Measurements from ENCODE around the gene FBXO41.

The FBXO41 gene

DNA sequence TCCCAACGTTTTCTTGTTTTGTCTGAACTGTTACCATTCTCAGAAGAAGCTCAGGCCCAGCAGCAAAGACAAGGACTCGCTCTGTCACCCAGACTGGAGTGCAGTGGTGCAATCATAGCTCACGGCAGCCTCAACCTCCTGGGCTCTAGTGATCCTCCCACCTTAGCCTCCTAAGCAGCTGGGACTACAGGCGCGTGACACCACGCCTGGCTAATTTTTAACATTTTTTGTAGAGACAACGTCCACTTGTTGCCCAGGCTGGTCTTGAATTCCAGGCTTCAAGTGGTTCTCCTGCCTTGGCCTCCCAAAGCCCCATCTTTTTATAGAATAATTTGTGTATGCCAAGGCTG, 72.2 kb downstream of the FBXO41 start:
- CTCF ChIA-PET = interaction anchor here (0.6 to 4.3 kb wide), 38 partner anchors 9 to 348 kb away, joined by 3 to 37 read pairs (median 5); partner anchors contain the start of genes CCT7, NOTO, PRADC1 and SPR
- H3K4me3 ChIP-seq (ENCODE audit: low read depth, low read length) = no peak overlapping the region
- no peaks in the 10 kb centered on the region for H3K9me3 ChIP-seq (ENCODE audit: control insufficient read depth, insufficient read depth, low read depth, low read length)
- no peaks in the 10 kb centered on the region for H3K4me1 ChIP-seq (ENCODE audit: control insufficient read depth, insufficient read depth, low read length)
- no peak overlapping the region for H3K27ac ChIP-seq (ENCODE audit: extremely low read depth, low read depth, low read length)
- POLR2A ChIA-PET = interaction anchor here (0.6 to 2.0 kb wide), 3 partner anchors 12 to 22 kb away, joined by 3 to 32 read pairs (median 4); partner anchors contain the start of genes CCT7 and PRADC1
- TF ChIP-seq SCRT2 (tag by site-specific recombination; IDR thresholded peaks at IDR 0.05) = peak; percentile 52; the same call in 1 of the 2 replicates
- TF ChIP-seq, protein P1, sequence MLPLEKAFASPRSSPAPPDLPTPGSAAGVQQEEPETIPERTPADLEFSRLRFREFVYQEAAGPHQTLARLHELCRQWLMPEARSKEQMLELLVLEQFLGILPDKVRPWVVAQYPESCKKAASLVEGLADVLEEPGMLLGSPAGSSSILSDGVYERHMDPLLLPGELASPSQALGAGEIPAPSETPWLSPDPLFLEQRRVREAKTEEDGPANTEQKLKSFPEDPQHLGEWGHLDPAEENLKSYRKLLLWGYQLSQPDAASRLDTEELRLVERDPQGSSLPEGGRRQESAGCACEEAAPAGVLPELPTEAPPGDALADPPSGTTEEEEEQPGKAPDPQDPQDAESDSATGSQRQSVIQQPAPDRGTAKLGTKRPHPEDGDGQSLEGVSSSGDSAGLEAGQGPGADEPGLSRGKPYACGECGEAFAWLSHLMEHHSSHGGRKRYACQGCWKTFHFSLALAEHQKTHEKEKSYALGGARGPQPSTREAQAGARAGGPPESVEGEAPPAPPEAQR (tag by site-specific recombination; IDR thresholded peaks at IDR 0.05) = no peak
- no peaks in the 10 kb centered on the region for H3K36me3 ChIP-seq (ENCODE audit: control insufficient read depth in 2 of 2, insufficient read depth in 1 of 2, low read length in 2 of 2)

DNA sequence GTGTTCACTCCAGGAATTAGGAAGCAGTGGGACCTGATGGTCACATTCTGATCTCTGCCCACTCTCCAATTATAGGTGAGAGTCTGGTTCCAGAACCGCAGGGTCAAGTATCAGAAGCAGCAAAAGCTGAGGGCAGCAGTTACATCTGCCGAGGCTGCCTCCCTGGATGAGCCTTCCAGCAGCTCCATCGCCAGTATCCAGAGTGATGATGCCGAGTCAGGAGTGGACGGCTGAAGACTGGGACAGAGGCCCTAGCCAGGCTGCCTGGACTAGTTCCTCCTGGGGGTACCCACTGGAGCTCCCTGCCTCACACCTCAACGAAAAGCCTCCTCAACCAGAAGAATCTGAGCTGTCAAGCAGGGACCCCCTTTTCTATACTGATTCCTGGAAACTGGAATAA, 73.6 kb downstream of the FBXO41 start:
- ChIA-PET CTCF (interaction anchor here (0.9 to 4.3 kb wide), 7 partner anchors 19 to 323 kb away, joined by 3 to 37 read pairs (median 9); partner anchors contain the start of gene SPR), POLR2A (interaction anchor here (0.6 to 1.2 kb wide), 2 partner anchors 14 to 23 kb away, joined by 3 to 4 read pairs; partner anchors contain the start of gene CCT7)
- Histone ChIP-seq H3K4me1 (ENCODE audit: control insufficient read depth, insufficient read depth, low read length) (no peaks in the 10 kb centered on the region), H3K4me3 (ENCODE audit: low read depth, low read length) (no peak overlapping the region), H3K9me3 (ENCODE audit: control insufficient read depth, insufficient read depth, low read depth, low read length) (no peaks in the 10 kb centered on the region), H3K36me3 (ENCODE audit: control insufficient read depth in 2 of 2, insufficient read depth in 1 of 2, low read length in 2 of 2) (no peaks in the 10 kb centered on the region), H3K27ac (ENCODE audit: extremely low read depth, low read depth, low read length) (no peak overlapping the region)
- TF ChIP-seq ZNF311 (tag by site-specific recombination; IDR thresholded peaks at IDR 0.05; ENCODE audit: borderline replicate concordance) = no peak

- Histone ChIP-seq H3K4me1 (ENCODE audit: control insufficient read depth, insufficient read depth, low read length) (no peaks in the 10 kb centered on the region), H3K4me3 (ENCODE audit: low read depth, low read length) (no peak overlapping the region), H3K36me3 (ENCODE audit: control insufficient read depth in 2 of 2, insufficient read depth in 1 of 2, low read length in 2 of 2) (no peaks in the 10 kb centered on the region), H3K27ac (ENCODE audit: extremely low read depth, low read depth, low read length) (no peak overlapping the region), H3K9me3 (ENCODE audit: control insufficient read depth, insufficient read depth, low read depth, low read length) (no peaks in the 10 kb centered on the region)
- ChIA-PET POLR2A (interaction anchor here (0.6 to 1.2 kb wide), 2 partner anchors 13 to 24 kb away, joined by 3 to 4 read pairs; partner anchors contain the start of gene CCT7), CTCF (interaction anchor here (0.9 to 4.3 kb wide), 5 partner anchors 18 to 323 kb away, joined by 3 to 25 read pairs (median 5); partner anchors contain the start of gene SPR)
- no peak for TF ChIP-seq HOXA7 (CRISPR knock-in tag; IDR thresholded peaks at IDR 0.05; ENCODE audit: borderline replicate concordance)
- TF ChIP-seq ZNF561 (tag by site-specific recombination; IDR thresholded peaks at IDR 0.05; ENCODE audit: borderline replicate concordance) = no peak
- TF ChIP-seq, protein P1 (tag by site-specific recombination; IDR thresholded peaks at IDR 0.05) = no peak
- TF ChIP-seq, protein P2, sequence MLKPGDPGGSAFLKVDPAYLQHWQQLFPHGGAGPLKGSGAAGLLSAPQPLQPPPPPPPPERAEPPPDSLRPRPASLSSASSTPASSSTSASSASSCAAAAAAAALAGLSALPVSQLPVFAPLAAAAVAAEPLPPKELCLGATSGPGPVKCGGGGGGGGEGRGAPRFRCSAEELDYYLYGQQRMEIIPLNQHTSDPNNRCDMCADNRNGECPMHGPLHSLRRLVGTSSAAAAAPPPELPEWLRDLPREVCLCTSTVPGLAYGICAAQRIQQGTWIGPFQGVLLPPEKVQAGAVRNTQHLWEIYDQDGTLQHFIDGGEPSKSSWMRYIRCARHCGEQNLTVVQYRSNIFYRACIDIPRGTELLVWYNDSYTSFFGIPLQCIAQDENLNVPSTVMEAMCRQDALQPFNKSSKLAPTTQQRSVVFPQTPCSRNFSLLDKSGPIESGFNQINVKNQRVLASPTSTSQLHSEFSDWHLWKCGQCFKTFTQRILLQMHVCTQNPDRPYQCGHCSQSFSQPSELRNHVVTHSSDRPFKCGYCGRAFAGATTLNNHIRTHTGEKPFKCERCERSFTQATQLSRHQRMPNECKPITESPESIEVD (tag by site-specific recombination; IDR thresholded peaks at IDR 0.05) = no peak
- TF ChIP-seq ZEB2 (tag by site-specific recombination; IDR thresholded peaks at IDR 0.05) = no peak
- no peak for TF ChIP-seq ZBTB7A (tag by site-specific recombination; IDR thresholded peaks at IDR 0.05; ENCODE audit: low read depth)
- no peak for TF ChIP-seq ZNF169 (tag by site-specific recombination; IDR thresholded peaks at IDR 0.05)
- TF ChIP-seq ZNF843 (tag by site-specific recombination; IDR thresholded peaks at IDR 0.05) = no peak
- no peak for TF ChIP-seq WT1 (tag by site-specific recombination; IDR thresholded peaks at IDR 0.05)
- no peak for TF ChIP-seq GLI4 (tag by site-specific recombination; IDR thresholded peaks at IDR 0.05)
Observed at GRCh38 chr2:73210019-73210418, 74.3 kb downstream of the FBXO41 start.

- CTCF ChIA-PET = interaction anchor here (1.6 kb wide), 1 partner anchor 31 kb away, joined by 5 read pairs; no protein-coding TSS in a partner anchor
- TF ChIP-seq ZNF600 (tag by site-specific recombination; IDR thresholded peaks at IDR 0.05) (no peak), ZFHX2 (tag by site-specific recombination; conservative IDR thresholded peaks at IDR 0.05) (no peak), ZNF394 (tag by site-specific recombination; IDR thresholded peaks at IDR 0.05; ENCODE audit: borderline replicate concordance) (no peak), ZNF426 (tag by site-specific recombination; IDR thresholded peaks at IDR 0.05) (no peak)
- TF ChIP-seq, protein P3, sequence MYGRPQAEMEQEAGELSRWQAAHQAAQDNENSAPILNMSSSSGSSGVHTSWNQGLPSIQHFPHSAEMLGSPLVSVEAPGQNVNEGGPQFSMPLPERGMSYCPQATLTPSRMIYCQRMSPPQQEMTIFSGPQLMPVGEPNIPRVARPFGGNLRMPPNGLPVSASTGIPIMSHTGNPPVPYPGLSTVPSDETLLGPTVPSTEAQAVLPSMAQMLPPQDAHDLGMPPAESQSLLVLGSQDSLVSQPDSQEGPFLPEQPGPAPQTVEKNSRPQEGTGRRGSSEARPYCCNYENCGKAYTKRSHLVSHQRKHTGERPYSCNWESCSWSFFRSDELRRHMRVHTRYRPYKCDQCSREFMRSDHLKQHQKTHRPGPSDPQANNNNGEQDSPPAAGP (tag by site-specific recombination; IDR thresholded peaks at IDR 0.05) = no peak
- TF ChIP-seq, protein P4, sequence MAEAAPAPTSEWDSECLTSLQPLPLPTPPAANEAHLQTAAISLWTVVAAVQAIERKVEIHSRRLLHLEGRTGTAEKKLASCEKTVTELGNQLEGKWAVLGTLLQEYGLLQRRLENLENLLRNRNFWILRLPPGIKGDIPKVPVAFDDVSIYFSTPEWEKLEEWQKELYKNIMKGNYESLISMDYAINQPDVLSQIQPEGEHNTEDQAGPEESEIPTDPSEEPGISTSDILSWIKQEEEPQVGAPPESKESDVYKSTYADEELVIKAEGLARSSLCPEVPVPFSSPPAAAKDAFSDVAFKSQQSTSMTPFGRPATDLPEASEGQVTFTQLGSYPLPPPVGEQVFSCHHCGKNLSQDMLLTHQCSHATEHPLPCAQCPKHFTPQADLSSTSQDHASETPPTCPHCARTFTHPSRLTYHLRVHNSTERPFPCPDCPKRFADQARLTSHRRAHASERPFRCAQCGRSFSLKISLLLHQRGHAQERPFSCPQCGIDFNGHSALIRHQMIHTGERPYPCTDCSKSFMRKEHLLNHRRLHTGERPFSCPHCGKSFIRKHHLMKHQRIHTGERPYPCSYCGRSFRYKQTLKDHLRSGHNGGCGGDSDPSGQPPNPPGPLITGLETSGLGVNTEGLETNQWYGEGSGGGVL (tag by site-specific recombination; IDR thresholded peaks at IDR 0.05) = no peak
Observed at GRCh38 chr2:73208258-73208657, 76.0 kb downstream of the FBXO41 start.

More at GRCh38 chr2:73208258-73208657, 76.0 kb downstream of the FBXO41 start:
- H3K9me3 ChIP-seq (ENCODE audit: control insufficient read depth, insufficient read depth, low read depth, low read length) = no peaks in the 10 kb centered on the region
- no peaks in the 10 kb centered on the region for H3K4me1 ChIP-seq (ENCODE audit: control insufficient read depth, insufficient read depth, low read length)
- no peak overlapping the region for H3K27ac ChIP-seq (ENCODE audit: extremely low read depth, low read depth, low read length)
- no peaks in the 10 kb centered on the region for H3K36me3 ChIP-seq (ENCODE audit: control insufficient read depth in 2 of 2, insufficient read depth in 1 of 2, low read length in 2 of 2)
- POLR2A ChIA-PET = no interaction called here
- H3K4me3 ChIP-seq (ENCODE audit: low read depth, low read length) = no peak overlapping the region

All from HEK293 (cell line).